Hepatocyte (in vitro differentiated cells): ENCODE data around the gene DDX54. TPM values are rescaled to one million over a fixed set of nuclear protein-coding genes. Genes with fewer than 3 reads are reported as not detected.

Experiments
- DNase-seq: peaks from one replicate; pipeline ENCODE4 v3.0.0-alpha.2; 2016; ENCODE audit warnings: low spot score
- H2AFZ ChIP-seq: fragments of 200-600 bp; sonication (generic); 2 replicates; pipeline ENCODE4 v1.6.0; 2016; ENCODE audit warnings: antibody characterized with exemption, mild to moderate bottlenecking
- H3K27ac ChIP-seq: fragments of 200-600 bp; sonication (generic); 2 replicates; pipeline ENCODE4 v1.5.1; 2016; ENCODE audit warnings: mild to moderate bottlenecking
- H3K27me3 ChIP-seq: fragments of 200-600 bp; sonication (generic); 2 replicates; pipeline ENCODE4 v1.6.1; 2016
- H3K36me3 ChIP-seq: fragments of 200-600 bp; sonication (generic); replicated peaks from 2 replicates; pipeline ENCODE4 v1.5.1; 2016; ENCODE audit warnings: low read depth; ENCODE audit not compliant: insufficient read depth
- H3K4me1 ChIP-seq: fragments of 200-600 bp; sonication (generic); 2 replicates; pipeline ENCODE4 v1.5.1; 2016; ENCODE audit warnings: mild to moderate bottlenecking, moderate library complexity; ENCODE audit not compliant: insufficient read depth
- H3K4me2 ChIP-seq: fragments of 200-600 bp; sonication (generic); 2 replicates; pipeline ENCODE4 v1.6.0; 2016
- H3K4me3 ChIP-seq: fragments of 200-600 bp; sonication (generic); 2 replicates; pipeline ENCODE4 v1.5.1; 2016; ENCODE audit warnings: mild to moderate bottlenecking
- H3K79me2 ChIP-seq: fragments of 200-600 bp; sonication (generic); 2 replicates; pipeline ENCODE4 v1.6.0; 2017; ENCODE audit warnings: mild to moderate bottlenecking
- H3K9me2 ChIP-seq: fragments of 200-600 bp; sonication (generic); replicated peaks from 2 replicates; pipeline ENCODE4 v1.6.0; 2017; ENCODE audit warnings: mild to moderate bottlenecking; ENCODE audit not compliant: insufficient read depth
- H3K9me3 ChIP-seq: fragments of 200-600 bp; sonication (generic); 2 replicates; pipeline ENCODE4 v1.5.1; 2016; ENCODE audit warnings: low read depth, mild to moderate bottlenecking
- H4K20me1 ChIP-seq: fragments of 200-600 bp; sonication (generic); 2 replicates; pipeline ENCODE4 v1.6.0; 2016; ENCODE audit warnings: mild to moderate bottlenecking; ENCODE audit not compliant: insufficient read depth, poor library complexity, severe bottlenecking
- CTCF ChIP-seq: fragments of 200-600 bp; sonication (generic); IDR thresholded peaks from 2 replicates; pipeline ENCODE4 v1.5.1; 2016; ENCODE audit warnings: antibody characterized with exemption, mild to moderate bottlenecking; ENCODE audit not compliant: poor library complexity
- EZH2 ChIP-seq: fragments of 200-600 bp; sonication (generic); IDR thresholded peaks from 2 replicates; pipeline ENCODE4 v1.6.1; 2016; ENCODE audit warnings: antibody characterized with exemption, mild to moderate bottlenecking, borderline replicate concordance
- EZH2phosphoT487 ChIP-seq: fragments of 200-600 bp; sonication (generic); IDR thresholded peaks from one replicate; pipeline ENCODE4 v1.6.1; 2018; ENCODE audit warnings: antibody characterized with exemption, mild to moderate bottlenecking, low read depth, moderate library complexity; ENCODE audit not compliant: unreplicated experiment, severe bottlenecking
- WGBS: methylation state at CpG from one replicate; pipeline ENCODE4 v1.1.6; 2016; ENCODE audit warnings: low lambda C conversion rate; ENCODE audit errors: missing lambda C conversion rate; 5-methylcytosine and 5-hydroxymethylcytosine counted together
- polyA plus RNA-seq: library from polyadenylated mRNA; unstranded; fragments of >200 nt; fragmentation: Nextera tagmentation; extraction: Ambion mirVana; gene quantifications from 2 replicates; pipeline ENCODE4 v1.2.1, GENCODE V29; 2016
- total RNA-seq: library from RNA; depleted of rRNA; stranded (reverse); fragments of >200 nt; gene quantifications from 2 replicates; pipeline ENCODE4 v1.2.3, GENCODE V29; 2014

Gene DDX54
- total and polyA plus RNA-seq, 2 experiments from 2014 or later, result 37.8 to 52.6 TPM

GRCh38 chr12:113152196-113152834 is 33.0 kb downstream of the DDX54 start:
- Histone ChIP-seq H3K79me2 (no peaks in the 10 kb centered on the region), H3K27ac (no peak overlapping the region), H3K27me3 (peaks cover 49% of the 10 kb centered on the region), H3K9me3 (no peaks in the 10 kb centered on the region), H3K4me1 (peaks cover 15% of the 10 kb centered on the region), H3K4me2 (peak overlapping the region; percentile 99), H3K36me3 (no peaks in the 10 kb centered on the region), H4K20me1 (no peaks in the 10 kb centered on the region), H3K4me3 (no peak overlapping the region), H3K9me2 (no peaks in the 10 kb centered on the region), H2AFZ (no peak overlapping the region)
- no peak for DNase-seq
- 36% methylated on average over 9 of the region's 9 CpGs for WGBS
- TF ChIP-seq EZH2 (no peak), CTCF (no peak), EZH2phosphoT487 (no peak)

- H3K4me1 ChIP-seq, result peaks cover 15% of the 10 kb centered on the region
- TF ChIP-seq EZH2phosphoT487 (no peak), EZH2 (no peak), CTCF (no peak)
- no peaks in the 10 kb centered on the region for H3K36me3 ChIP-seq
- no peaks in the 10 kb centered on the region for H3K9me3 ChIP-seq
- DNase-seq, result no peak
- 85% methylated on average over 3 of the region's 3 CpGs for WGBS
- no peak overlapping the region for H3K4me2 ChIP-seq
- no peaks in the 10 kb centered on the region for H3K79me2 ChIP-seq
- H4K20me1 ChIP-seq, result no peaks in the 10 kb centered on the region
- no peak overlapping the region for H2AFZ ChIP-seq
- H3K4me3 ChIP-seq, result no peak overlapping the region
- H3K27ac ChIP-seq, result no peak overlapping the region
- H3K9me2 ChIP-seq, result no peaks in the 10 kb centered on the region
- peaks cover 49% of the 10 kb centered on the region for H3K27me3 ChIP-seq
Observed at GRCh38 chr12:113151655-113152054, 33.6 kb downstream of the DDX54 start.

- H3K79me2 ChIP-seq, result no peaks in the 10 kb centered on the region
- H3K9me2 ChIP-seq, result no peaks in the 10 kb centered on the region
- peaks cover 15% of the 10 kb centered on the region for H3K4me1 ChIP-seq
- no peaks in the 10 kb centered on the region for H4K20me1 ChIP-seq
- H3K9me3 ChIP-seq, result no peaks in the 10 kb centered on the region
- DNase-seq, result peak; percentile 91
- H3K4me3 ChIP-seq, result no peak within 1 kb of the TSS
- H3K27me3 ChIP-seq, result peaks cover 30% of the 10 kb centered on the region
- TF ChIP-seq EZH2phosphoT487, result no peak
- no peak for TF ChIP-seq EZH2
- TF ChIP-seq CTCF, result no peak
- peak within 1 kb of the TSS; percentile 34 for H3K4me2 ChIP-seq
- H3K27ac ChIP-seq, result no peak within 1 kb of the TSS
- WGBS, result 27% methylated on average over 22 of the region's 22 CpGs
- H2AFZ ChIP-seq, result no peak within 1 kb of the TSS
- no peaks in the 10 kb centered on the region for H3K36me3 ChIP-seq
Observed at GRCh38 chr12:113149361-113150150, 35.7 kb downstream of the DDX54 start, which contains the start of gene CFAP73. Gene CFAP73, plus strand, starts transcription at chr12:113149724. Its CDS starts 134 bp downstream, at chr12:113149858.
